T-helper 2 cell (primary cell): ENCODE data around the gene PABPC1L.
A peak's percentile ranks its signal among the peaks of the same experiment; 100 is the strongest.

Experiments used
- DNase-seq, 5 experiments: peaks; one replicate each; pipeline versions ENCODE4 v3.0.0 to v3.0.0-alpha.2; 2012 to 2022

PABPC1L gene

GRCh38 chr20:44946271-44946852 lies 36.5 kb downstream of the PABPC1L start:
- DNase-seq: no peak

DNA sequence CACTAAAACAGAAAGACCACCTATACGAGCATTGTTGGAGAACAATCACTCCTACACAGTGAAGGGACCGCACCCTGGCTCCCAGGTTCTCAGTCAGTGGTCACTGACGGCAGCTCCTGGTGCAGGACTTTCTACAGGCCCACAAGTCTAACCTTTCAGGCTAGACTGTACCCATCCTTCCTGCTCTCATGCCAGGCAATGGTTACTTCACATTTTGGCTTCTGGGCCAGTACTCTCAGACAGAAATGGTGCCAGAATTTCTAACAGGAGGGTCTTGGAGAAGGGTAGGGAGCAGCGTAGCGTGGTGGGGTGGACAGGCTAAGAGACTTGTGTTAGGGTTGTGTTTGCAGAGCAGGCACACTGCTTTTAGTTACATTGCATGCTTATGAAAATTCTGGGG lies 38.2 kb downstream of the PABPC1L start:
- DNase-seq: no peak

- no peak for DNase-seq
Measured at GRCh38 chr20:44948513-44948912, 38.7 kb downstream of the PABPC1L start.

DNA sequence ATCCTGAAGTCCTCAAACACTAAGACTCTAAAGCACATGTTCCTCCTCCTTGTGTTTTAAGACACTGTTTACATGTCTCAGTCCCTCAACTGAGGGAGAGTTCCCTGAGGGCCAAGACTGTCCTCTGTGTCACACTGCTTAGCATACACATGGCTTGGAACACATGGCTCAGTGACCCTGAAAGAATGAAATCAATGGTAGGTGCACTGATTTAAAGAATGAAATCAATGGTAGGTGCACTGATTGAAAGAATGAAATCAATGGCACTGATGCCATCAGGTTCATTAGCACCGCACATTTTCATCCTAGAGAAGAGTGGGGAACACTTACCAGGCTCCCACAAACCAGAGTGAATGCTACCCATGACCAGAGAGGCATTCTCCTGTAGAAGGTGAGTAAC lies 40.5 kb downstream of the PABPC1L start:
- no peak for DNase-seq

- no peak for DNase-seq
Measured at GRCh38 chr20:44952731-44953130, 42.9 kb downstream of the PABPC1L start.

DNA sequence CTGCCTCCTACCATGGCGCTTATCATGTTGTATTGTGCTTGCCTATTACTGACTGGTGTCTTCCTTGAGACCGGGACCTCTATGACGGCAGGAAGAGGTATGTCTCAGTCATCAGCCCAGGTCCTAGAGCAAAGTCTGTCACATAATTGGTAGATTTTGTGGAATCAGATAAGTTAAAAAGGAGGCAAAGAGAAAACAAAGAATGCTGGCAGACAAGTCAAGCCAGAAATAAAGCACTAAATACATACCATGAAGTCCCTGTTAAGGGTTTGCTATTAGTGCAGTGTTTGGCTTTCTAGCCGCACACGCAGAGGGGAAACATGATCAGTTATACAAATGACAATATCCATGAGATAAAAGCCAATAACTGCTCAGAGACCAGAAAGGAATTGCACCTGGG lies 44.4 kb downstream of the PABPC1L start:
- DNase-seq: no peak

- DNase-seq: no peak
Measured at GRCh38 chr20:44955270-44955669, 45.4 kb downstream of the PABPC1L start.

DNA sequence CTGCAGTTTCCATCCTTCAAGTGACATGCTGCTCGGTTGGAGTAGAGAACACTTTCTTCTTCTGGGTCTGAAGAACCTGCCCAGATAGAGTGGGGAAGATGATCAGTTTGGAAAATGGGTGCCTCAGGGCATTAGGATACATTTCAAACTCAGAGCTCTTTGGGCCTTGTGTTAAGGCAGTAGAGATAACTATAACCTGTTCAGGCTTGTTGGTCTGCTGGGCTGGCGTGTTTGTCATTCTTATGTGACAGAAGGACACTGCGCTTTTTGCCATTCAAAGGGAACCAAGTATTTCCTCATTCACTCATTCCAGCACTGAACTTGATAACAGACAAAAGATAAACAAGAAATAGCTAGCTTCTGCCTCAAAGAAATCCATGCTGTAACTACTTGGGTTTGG lies 46.5 kb downstream of the PABPC1L start:
- no peak for DNase-seq

GRCh38 chr20:44958276-44958675 lies 48.4 kb downstream of the PABPC1L start:
- no peak for DNase-seq

GRCh38 chr20:44959082-44959637 lies 49.3 kb downstream of the PABPC1L start:
- no peak for DNase-seq

GRCh38 chr20:44959638-44960102 lies 49.8 kb downstream of the PABPC1L start:
- peak in 3 of 5 experiments; percentile 46 to 74 (median 71) for DNase-seq

- peak; percentile 87 to 95 (median 93) for DNase-seq
Measured at GRCh38 chr20:44960103-44960852, 50.4 kb downstream of the PABPC1L start, which contains the start of gene TOMM34. Gene TOMM34, minus strand, starts transcription at chr20:44960397. Its CDS starts 64 bp downstream, at chr20:44960333.

DNA sequence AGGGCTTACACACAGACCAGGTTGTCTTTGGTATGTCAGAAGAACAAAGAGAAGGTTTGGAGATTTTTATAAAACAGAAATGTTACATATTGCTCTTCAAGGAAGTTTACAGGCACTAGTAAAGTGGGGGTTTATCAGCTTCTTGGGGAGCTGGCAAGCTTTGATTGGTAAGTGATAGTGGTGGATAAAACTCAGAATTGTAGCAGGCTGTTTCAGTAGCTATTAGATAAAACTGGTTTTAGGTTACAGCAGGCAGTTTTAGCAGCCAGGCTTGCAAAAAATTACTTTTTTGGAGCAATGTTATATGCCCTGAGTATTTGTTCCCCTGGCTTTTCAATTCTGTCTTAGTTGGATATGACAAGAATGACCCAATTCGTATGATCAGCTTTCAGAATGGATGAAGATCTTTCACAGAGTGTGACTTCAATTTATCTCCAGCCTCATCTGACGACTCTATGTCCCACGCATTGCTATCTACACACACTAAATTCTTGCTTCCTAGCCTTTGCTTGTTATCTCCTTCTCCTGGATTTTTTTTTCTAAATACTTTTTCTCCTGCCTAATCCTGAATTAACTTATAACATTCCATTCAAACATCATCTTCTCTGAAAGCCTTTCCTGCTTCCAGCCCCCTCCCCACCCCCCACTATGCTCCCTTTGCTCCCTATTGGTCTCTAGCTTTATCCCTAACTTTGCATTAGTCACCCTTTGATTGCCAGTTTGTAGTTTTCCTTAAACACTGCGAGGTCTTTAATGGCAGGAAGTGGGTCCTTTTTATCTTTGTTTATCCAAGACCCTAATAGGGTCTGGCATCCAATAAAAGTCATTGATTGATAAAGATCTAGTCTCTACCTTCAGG lies 51.4 kb downstream of the PABPC1L start:
- DNase-seq: no peak

GRCh38 chr20:44961870-44962267 lies 52.0 kb downstream of the PABPC1L start:
- no peak for DNase-seq

- no peak for DNase-seq
Measured at GRCh38 chr20:44962483-44962882, 52.6 kb downstream of the PABPC1L start.

- DNase-seq: no peak
Measured at GRCh38 chr20:44963325-44964215, 53.7 kb downstream of the PABPC1L start.

DNA sequence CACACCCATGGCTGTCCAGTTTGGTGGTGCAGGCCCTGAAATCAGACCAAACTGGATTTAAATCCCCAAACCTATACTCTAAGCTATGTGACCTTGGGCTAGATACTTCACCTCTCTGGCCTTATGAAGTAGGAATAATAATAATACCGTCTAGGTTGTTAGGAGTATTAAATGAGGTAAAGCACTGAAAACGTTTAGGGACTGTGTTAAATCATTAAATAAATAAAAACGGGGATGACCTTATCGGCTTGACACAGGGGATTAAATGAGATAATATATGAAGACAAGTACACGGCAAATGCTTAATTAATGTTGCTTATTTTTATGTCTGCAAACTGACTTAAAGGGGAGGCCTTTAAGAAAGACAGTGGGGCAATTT lies 55.8 kb downstream of the PABPC1L start:
- DNase-seq: no peak

GRCh38 chr20:44966030-44966961 lies 56.4 kb downstream of the PABPC1L start, which contains the start of gene STK4:
Gene STK4, plus strand, starts transcription at chr20:44966512. Its CDS starts 57 bp downstream, at chr20:44966569.
- DNase-seq: peak; percentile 92 to 98 (median 93)

DNA sequence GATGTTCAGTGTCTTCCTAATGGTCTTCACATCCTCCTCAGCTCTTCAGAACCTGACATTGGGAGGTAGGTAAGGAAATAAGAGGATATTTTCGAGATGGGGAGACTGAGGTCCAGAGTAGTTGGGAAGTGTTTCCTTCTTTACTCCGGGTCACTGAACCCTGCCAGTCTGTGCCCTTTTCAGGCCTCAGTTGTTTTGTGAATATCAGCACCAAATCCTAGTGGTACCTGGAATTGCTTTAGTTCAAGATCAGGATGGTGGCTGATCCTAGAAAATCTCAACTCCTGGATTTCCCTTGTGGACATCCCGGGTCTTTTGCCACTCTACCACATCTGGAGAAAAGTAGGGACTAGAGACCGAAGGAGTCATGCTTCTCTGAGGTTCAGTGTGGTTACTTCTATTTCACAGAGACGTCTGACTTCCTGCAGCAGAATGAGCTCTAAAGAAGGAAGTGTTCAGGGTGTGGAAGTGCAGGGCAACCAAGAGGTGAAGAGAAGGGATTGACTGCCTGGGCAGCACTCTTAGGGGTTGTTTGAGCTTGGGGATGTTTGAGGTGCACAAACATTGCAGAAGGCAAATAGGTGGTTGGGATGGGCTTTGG lies 57.4 kb downstream of the PABPC1L start:
- DNase-seq: peak in 2 of 5 experiments; percentile 48 to 84

DNA sequence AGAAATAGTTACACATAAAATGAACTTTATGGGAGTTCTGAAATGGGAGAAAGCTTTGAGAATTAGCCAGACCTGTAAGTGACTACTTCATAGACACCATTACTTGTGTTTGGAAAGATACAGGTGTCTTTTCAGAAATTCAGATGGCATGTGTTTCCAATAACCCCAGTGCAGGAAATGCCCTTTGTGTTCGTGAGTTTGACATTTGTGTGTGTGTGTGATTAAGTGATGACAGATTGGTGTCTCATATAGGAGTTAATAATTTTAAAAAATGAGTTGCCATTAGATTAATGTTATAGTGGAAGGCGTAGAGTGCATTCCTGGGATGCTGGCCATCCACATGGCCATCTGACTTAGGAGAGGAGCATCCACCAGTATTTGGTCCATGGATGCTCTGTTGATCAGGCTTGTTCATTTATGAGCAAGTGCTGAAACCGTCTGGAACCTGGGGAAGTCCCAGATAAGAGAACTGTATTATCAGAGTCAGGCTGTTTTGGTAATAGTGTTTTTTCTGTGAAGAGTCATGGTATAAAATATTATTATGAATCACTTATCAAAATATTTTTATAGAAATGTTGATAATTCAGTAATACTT lies 59.5 kb downstream of the PABPC1L start:
- DNase-seq: peak in 1 of 5 experiments; percentile 55
